OCI-LY7 (cell line): ENCODE measurements around the gene ACACA. TPM values are rescaled to one million over a fixed set of nuclear protein-coding genes. Genes with fewer than 3 reads are reported as not detected.
A peak's percentile ranks its signal among the peaks of the same experiment; 100 is the strongest.
"Not testable (repeated sequence)": the region's sequence is repeated elsewhere in the genome, so short reads cannot be mapped to it uniquely, and the experiment has no call there.

Experiments used
- BruUV-seq: library from RNA; stranded (reverse); fragments of 400-500 nt; replicated peaks from 2 replicates; lab custom pipeline; 2021; lab: Mats Ljungman, UMichigan
- CTCF ChIA-PET: fragments of 300-600 bp; sonication (Branson Sonifier 250); formaldehyde crosslinking; loops from one replicate; lab custom pipeline; 2022; ENCODE audit warnings: antibody characterized with exemption; ENCODE audit not compliant: unreplicated experiment; lab: Charles Lee
- POLR2A ChIA-PET: fragments of 300-600 bp; sonication (Branson Sonifier 250); formaldehyde crosslinking; loops from one replicate; lab custom pipeline; 2022; ENCODE audit warnings: antibody characterized with exemption; lab: Charles Lee
- DNase-seq: peaks from one replicate; pipeline ENCODE4 v3.0.0-alpha.2; 2015; ENCODE audit warnings: low spot score
- H2AFZ ChIP-seq: fragments of 200-600 bp; sonication (generic), shearing (Covaris generic); 2 replicates; pipeline ENCODE4 v1.6.1; 2014; ENCODE audit warnings: mild to moderate bottlenecking, antibody characterized with exemption, low read length, moderate library complexity
- H3K27ac ChIP-seq: fragments of 200-600 bp; sonication (generic); 2 replicates; pipeline ENCODE4 v1.5.1; 2014; ENCODE audit warnings: mixed run types, low read depth, mild to moderate bottlenecking, moderate library complexity, low read length, inconsistent platforms; ENCODE audit not compliant: poor library complexity, severe bottlenecking
- H3K36me3 ChIP-seq: fragments of 200-600 bp; sonication (generic); 2 replicates; pipeline ENCODE4 v1.6.1; 2014; ENCODE audit warnings: mild to moderate bottlenecking, antibody characterized with exemption, low read length, moderate library complexity, mixed read lengths; ENCODE audit not compliant: insufficient read depth
- H3K4me1 ChIP-seq: fragments of 200-600 bp; sonication (generic); 2 replicates; pipeline ENCODE4 v1.5.1; 2014; ENCODE audit warnings: mild to moderate bottlenecking, low read length; ENCODE audit not compliant: insufficient read depth, poor library complexity, severe bottlenecking
- H3K4me2 ChIP-seq: fragments of 200-600 bp; sonication (generic); 2 replicates; pipeline ENCODE4 v1.6.1; 2014; ENCODE audit warnings: mild to moderate bottlenecking, low read length
- H3K4me3 ChIP-seq: fragments of 200-600 bp; sonication (generic); 2 replicates; pipeline ENCODE4 v1.5.1; 2014; ENCODE audit warnings: mild to moderate bottlenecking, low read depth, low read length; ENCODE audit not compliant: poor library complexity, severe bottlenecking
- H3K79me2 ChIP-seq: fragments of 200-600 bp; sonication (generic); 2 replicates; pipeline ENCODE4 v1.6.1; 2016; ENCODE audit warnings: low read depth, mild to moderate bottlenecking, low read length, moderate library complexity, mixed read lengths; ENCODE audit not compliant: insufficient read depth
- H3K9me2 ChIP-seq: fragments of 200-600 bp; sonication (generic); 2 replicates; pipeline ENCODE4 v1.6.1; 2016; ENCODE audit warnings: mild to moderate bottlenecking, low read length, mixed read lengths; ENCODE audit not compliant: insufficient read depth
- H3K9me3 ChIP-seq: fragments of 200-600 bp; sonication (generic); 2 replicates; pipeline ENCODE4 v1.6.1; 2014; ENCODE audit warnings: mild to moderate bottlenecking, mixed run types, low read length, mixed read lengths
- H4K20me1 ChIP-seq: fragments of 200-600 bp; sonication (generic); 2 replicates; pipeline ENCODE4 v1.6.1; 2014; ENCODE audit warnings: mild to moderate bottlenecking, antibody characterized with exemption, low read length, moderate library complexity, mixed read lengths; ENCODE audit not compliant: insufficient read depth
- CTCF ChIP-seq: fragments of 200-600 bp; sonication (generic); conservative IDR thresholded peaks from 2 replicates; pipeline ENCODE4 v1.5.1; 2014; ENCODE audit warnings: mild to moderate bottlenecking, antibody characterized with exemption, low read length, moderate library complexity, mixed read lengths
- EZH2phosphoT487 ChIP-seq: fragments of 200-600 bp; sonication (generic); IDR thresholded peaks from 2 replicates; pipeline ENCODE4 v1.6.1; 2018; ENCODE audit warnings: low read depth, borderline replicate concordance, mild to moderate bottlenecking, mixed run types, antibody characterized with exemption, low read length, moderate library complexity, mixed read lengths
- intact Hi-C: fragments of 100-400 bp; cut with micrococcal nuclease; formaldehyde crosslinking; loops from one replicate; pipeline ENCODE4 v1.10.0; 2022; ENCODE audit not compliant: unreplicated experiment
- total RNA-seq, 2 experiments: library from RNA; depleted of rRNA in 1 of 2; stranded (reverse); fragments of >200 nt in 1 of 2; shearing (Covaris generic) in 1 of 2; gene quantifications; 2 replicates each; pipeline ENCODE4 v1.2.3, GENCODE V29; 2014 to 2022

ACACA gene
- total RNA-seq, 2 experiments from 2014 or later: 32.1 to 98.3 TPM

DNA sequence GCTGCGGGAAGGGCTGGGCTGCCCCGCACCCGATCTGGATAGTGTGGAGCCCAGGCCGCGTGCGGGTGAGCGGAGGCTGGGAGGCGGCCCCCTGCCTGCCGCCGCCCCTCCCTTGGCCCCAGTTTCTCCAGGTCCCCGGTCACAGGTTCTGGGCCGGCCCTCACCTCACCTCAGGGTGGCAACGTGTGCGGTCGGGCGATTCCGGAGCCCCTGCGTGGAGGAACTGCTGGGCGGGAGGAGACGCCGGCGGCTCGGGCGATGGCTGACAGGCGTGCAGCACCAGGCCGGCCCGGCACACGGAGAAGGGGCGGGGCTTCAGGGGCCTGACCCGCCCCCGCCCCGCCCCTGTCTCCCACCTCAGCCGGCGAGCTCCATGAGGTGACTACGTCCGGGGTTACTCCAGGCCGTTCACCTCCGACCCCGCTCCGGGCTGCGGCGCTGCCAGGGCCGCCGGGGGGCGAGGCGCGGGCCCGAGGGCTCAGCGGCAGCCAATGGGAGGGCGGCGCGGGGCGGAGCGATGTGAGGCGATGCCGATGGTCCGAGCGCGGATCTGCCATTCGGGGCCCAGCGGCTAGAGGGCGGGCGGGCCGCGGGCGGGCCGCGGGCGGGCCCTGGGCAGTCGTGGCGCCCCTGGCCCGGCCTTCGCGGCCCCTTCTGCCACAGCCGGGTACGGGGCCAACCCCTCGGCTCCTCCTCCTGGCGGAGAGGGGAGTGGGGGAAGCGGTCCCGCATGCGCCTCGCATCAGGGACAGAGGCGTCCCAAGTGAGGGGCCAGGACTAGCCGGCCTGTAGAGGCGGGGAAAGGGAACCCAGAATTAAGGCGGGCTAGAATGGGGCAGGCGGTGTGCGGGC lies 47.6 kb downstream of the ACACA start:
- ChIA-PET POLR2A (interaction anchor here (0.6 to 0.9 kb wide), 3 partner anchors 8 to 461 kb away, joined by 3 to 6 read pairs (median 3); no protein-coding TSS in a partner anchor), CTCF (no interaction called here)
- Histone ChIP-seq H3K4me1 (peaks cover 28% of the 10 kb centered on the region), H3K9me3 (no peaks in the 10 kb centered on the region), H3K4me3 (peak overlapping the region; percentile 78), H3K4me2 (peak overlapping the region; percentile 96), H3K79me2 (peaks cover 46% of the 10 kb centered on the region), H3K9me2 (no peaks in the 10 kb centered on the region), H3K36me3 (peaks cover 16% of the 10 kb centered on the region; the same call in 1 of the 2 replicates), H4K20me1 (0 out of 2 replicates have a peak, but pooled peaks cover 6% of the 10 kb centered on the region), H3K27ac (peak overlapping the region; percentile 42), H2AFZ (peak overlapping the region; percentile 92)
- intact Hi-C loops: loop anchor here (2.0 to 5.0 kb wide), 5 partner anchors 48 to 807 kb away; partner anchors contain the start of genes AATF, ACACA, DUSP14 and SYNRG
- TF ChIP-seq CTCF: peak; percentile 42; the same call in 1 of the 2 replicates
- no peak for TF ChIP-seq EZH2phosphoT487
- peak; percentile 96 for DNase-seq
- no TSS peak for BruUV-seq

GRCh38 chr17:37358098-37358829 lies 48.4 kb downstream of the ACACA start:
- BruUV-seq: no TSS peak
- H3K4me2 ChIP-seq: peak overlapping the region; percentile 96
- ChIA-PET CTCF (no interaction called here), POLR2A (interaction anchor here (0.6 to 0.9 kb wide), 3 partner anchors 9 to 461 kb away, joined by 3 to 6 read pairs (median 5); no protein-coding TSS in a partner anchor)
- peak overlapping the region; percentile 45; the same call in 1 of the 2 replicates for H2AFZ ChIP-seq
- no peaks in the 10 kb centered on the region for H3K9me2 ChIP-seq
- peak; percentile 53 for DNase-seq
- 0 out of 2 replicates have a peak, but pooled peaks cover 6% of the 10 kb centered on the region for H4K20me1 ChIP-seq
- peaks cover 28% of the 10 kb centered on the region for H3K4me1 ChIP-seq
- H3K9me3 ChIP-seq: no peaks in the 10 kb centered on the region
- H3K27ac ChIP-seq: peak overlapping the region; percentile 21
- peaks cover 53% of the 10 kb centered on the region for H3K79me2 ChIP-seq
- peak overlapping the region; percentile 78 for H3K4me3 ChIP-seq
- H3K36me3 ChIP-seq: peaks cover 22% of the 10 kb centered on the region
- no peak for TF ChIP-seq EZH2phosphoT487
- TF ChIP-seq CTCF: no peak
- intact Hi-C loops: loop anchor here (2.0 to 5.0 kb wide), 5 partner anchors 49 to 806 kb away; partner anchors contain the start of genes AATF, ACACA, DUSP14 and SYNRG

DNA sequence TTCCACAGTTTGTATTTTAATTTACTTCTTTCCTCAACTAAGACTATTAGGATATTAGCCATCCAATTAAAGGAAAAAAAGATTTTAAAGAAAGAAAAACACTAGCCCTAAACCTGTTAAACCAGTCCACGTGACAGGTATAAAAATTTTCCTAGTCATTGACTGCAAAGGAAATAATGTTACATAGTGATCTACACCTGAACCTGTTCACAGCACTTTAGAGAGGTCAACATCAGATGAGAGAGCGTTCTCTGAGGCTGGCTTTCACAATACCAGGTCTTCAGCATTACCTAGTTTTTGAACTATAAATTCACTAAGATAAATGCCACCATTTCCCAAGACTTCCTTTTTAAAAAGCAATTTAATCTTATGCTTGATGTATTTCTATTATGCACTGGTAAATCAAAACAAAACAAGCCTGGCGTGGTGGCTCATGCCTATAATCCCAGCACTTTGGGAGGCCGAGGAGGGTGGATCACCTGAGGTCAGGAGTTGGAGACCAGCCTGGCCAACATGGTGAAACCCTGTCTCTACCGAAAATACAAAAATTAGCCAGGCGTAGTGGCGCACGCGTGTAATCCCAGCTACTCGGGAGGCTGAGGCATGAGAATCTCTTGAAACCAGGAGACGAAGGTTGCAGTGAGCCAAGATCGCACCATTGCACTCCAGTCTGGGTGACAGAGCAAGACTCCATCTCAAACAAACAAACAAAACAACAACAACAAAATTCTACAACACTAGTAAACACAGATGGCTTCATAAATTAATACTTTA lies 49.7 kb downstream of the ACACA start:
- BruUV-seq: not testable (repeated sequence)
- H3K4me3 ChIP-seq: peak overlapping the region; percentile 78
- intact Hi-C loops: loop anchor here (5.0 kb wide), 4 partner anchors 130 to 805 kb away; partner anchors contain the start of genes AATF, DUSP14 and SYNRG

GRCh38 chr17:37346863-37347402 lies 59.7 kb downstream of the ACACA start:
- H2AFZ ChIP-seq, intact Hi-C loops, H4K20me1 ChIP-seq, H3K4me1 ChIP-seq, CTCF ChIA-PET, H3K27ac ChIP-seq, H3K4me2 ChIP-seq, BruUV-seq, DNase-seq, H3K9me3 ChIP-seq, H3K9me2 ChIP-seq, POLR2A ChIA-PET, H3K4me3 ChIP-seq: not testable (repeated sequence)
- H3K36me3 ChIP-seq: peaks cover 54% of the 10 kb centered on the region
- peaks cover 44% of the 10 kb centered on the region for H3K79me2 ChIP-seq

More for the DNA sequence above, 49.7 kb downstream of the ACACA start:
- H3K27ac ChIP-seq, H4K20me1 ChIP-seq, H3K9me3 ChIP-seq, H3K9me2 ChIP-seq, CTCF ChIA-PET, DNase-seq, H2AFZ ChIP-seq: not testable (repeated sequence)
- Histone ChIP-seq H3K79me2 (peaks cover 65% of the 10 kb centered on the region), H3K4me2 (peak overlapping the region; percentile 96), H3K4me1 (peaks cover 28% of the 10 kb centered on the region), H3K36me3 (peaks cover 35% of the 10 kb centered on the region)
- POLR2A ChIA-PET: interaction anchor here (1.4 kb wide), 1 partner anchor 17 kb away, joined by 3 read pairs; no protein-coding TSS in a partner anchor
